C4-2B (cell line): ENCODE results near the gene RYK.

Experiments
- ZFX ChIP-seq: fragments of 450-650 bp; IDR thresholded peaks from 2 replicates; pipeline ENCODE4 v1.6.1; 2017
- TF ChIP-seq, protein P1 (sequence below): fragments of 450-650 bp; conservative IDR thresholded peaks from 2 replicates; pipeline ENCODE4 v1.5.1; 2017; ENCODE audit warnings: mild to moderate bottlenecking

DNA sequence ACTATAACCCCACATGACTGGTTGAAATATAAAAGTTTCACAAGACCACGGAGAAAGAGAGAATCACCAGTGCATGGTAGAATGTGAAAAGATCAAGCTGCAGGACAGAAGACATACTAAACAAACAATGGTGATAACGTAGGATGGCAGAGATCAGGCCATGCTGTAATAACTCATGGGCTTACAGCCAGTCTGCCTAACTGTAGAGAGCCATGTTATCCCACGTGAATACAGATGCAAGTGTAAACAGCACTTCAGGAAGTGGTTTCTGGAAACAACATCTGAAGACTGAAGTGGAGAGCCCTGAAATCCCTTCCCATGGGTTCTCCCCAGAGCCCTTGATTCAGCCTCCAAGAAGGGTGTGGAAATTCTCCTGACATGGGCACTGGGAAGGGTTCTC lies 117.7 kb downstream of the RYK start:
- TF ChIP-seq, protein P1, sequence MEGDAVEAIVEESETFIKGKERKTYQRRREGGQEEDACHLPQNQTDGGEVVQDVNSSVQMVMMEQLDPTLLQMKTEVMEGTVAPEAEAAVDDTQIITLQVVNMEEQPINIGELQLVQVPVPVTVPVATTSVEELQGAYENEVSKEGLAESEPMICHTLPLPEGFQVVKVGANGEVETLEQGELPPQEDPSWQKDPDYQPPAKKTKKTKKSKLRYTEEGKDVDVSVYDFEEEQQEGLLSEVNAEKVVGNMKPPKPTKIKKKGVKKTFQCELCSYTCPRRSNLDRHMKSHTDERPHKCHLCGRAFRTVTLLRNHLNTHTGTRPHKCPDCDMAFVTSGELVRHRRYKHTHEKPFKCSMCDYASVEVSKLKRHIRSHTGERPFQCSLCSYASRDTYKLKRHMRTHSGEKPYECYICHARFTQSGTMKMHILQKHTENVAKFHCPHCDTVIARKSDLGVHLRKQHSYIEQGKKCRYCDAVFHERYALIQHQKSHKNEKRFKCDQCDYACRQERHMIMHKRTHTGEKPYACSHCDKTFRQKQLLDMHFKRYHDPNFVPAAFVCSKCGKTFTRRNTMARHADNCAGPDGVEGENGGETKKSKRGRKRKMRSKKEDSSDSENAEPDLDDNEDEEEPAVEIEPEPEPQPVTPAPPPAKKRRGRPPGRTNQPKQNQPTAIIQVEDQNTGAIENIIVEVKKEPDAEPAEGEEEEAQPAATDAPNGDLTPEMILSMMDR, result no peak
- no peak for TF ChIP-seq ZFX
